ENCODE measurements around the gene LIAS.

The LIAS gene

GRCh38 chr4:39476187-39476895, 17.5 kb downstream of the LIAS start (continued):
- TF ChIP-seq ZNF18 (tag by site-specific recombination; IDR thresholded peaks at IDR 0.05) (no peak), ZFP41 (tag by site-specific recombination; IDR thresholded peaks at IDR 0.05; ENCODE audit: borderline replicate concordance) (no peak), ZNF211 (tag by site-specific recombination; IDR thresholded peaks at IDR 0.05; ENCODE audit: low read depth) (no peak)

- no peak overlapping the region for H3K4me3 ChIP-seq (ENCODE audit: low read depth, low read length)
- no peaks in the 10 kb centered on the region for H3K4me1 ChIP-seq (ENCODE audit: control insufficient read depth, insufficient read depth, low read length)
- CTCF ChIA-PET, result interaction anchor here (0.7 to 1.5 kb wide), 2 partner anchors 11 to 1304 kb away, joined by 3 read pairs; no protein-coding TSS in a partner anchor
- H3K9me3 ChIP-seq (ENCODE audit: control insufficient read depth, insufficient read depth, low read depth, low read length), result no peaks in the 10 kb centered on the region
- H3K36me3 ChIP-seq (ENCODE audit: control insufficient read depth in 2 of 2, insufficient read depth in 1 of 2, low read length in 2 of 2), result peaks cover 0 to 8% of the 10 kb centered on the region in 2 experiments; a peak in 2 of 3 replicates
- no peak for TF ChIP-seq ZNF747 (tag by site-specific recombination; IDR thresholded peaks at IDR 0.05)
- TF ChIP-seq ZNF513 (tag by site-specific recombination; IDR thresholded peaks at IDR 0.05), result no peak
- TF ChIP-seq SP7 (tag by site-specific recombination; IDR thresholded peaks at IDR 0.05), result no peak
- H3K27ac ChIP-seq (ENCODE audit: extremely low read depth, low read depth, low read length), result no peak overlapping the region
- POLR2A ChIA-PET, result no interaction called here
Observed at GRCh38 chr4:39480251-39480650, 21.4 kb downstream of the LIAS start.

GRCh38 chr4:39480902-39481695, 22.2 kb downstream of the LIAS start:
- CTCF ChIA-PET, result interaction anchor here (0.9 to 1.5 kb wide), 2 partner anchors 11 to 12 kb away, joined by 3 to 5 read pairs; no protein-coding TSS in a partner anchor
- H3K36me3 ChIP-seq (ENCODE audit: control insufficient read depth in 2 of 2, insufficient read depth in 1 of 2, low read length in 2 of 2), result peaks cover 0 to 7% of the 10 kb centered on the region in 2 experiments; a peak in 2 of 3 replicates
- POLR2A ChIA-PET, result no interaction called here
- no peaks in the 10 kb centered on the region for H3K4me1 ChIP-seq (ENCODE audit: control insufficient read depth, insufficient read depth, low read length)
- H3K4me3 ChIP-seq (ENCODE audit: low read depth, low read length), result no peak overlapping the region
- H3K27ac ChIP-seq (ENCODE audit: extremely low read depth, low read depth, low read length), result no peak overlapping the region
- H3K9me3 ChIP-seq (ENCODE audit: control insufficient read depth, insufficient read depth, low read depth, low read length), result no peaks in the 10 kb centered on the region
- TF ChIP-seq ZBTB7A (tag by site-specific recombination; IDR thresholded peaks at IDR 0.05; ENCODE audit: low read depth) (no peak), TSHZ1 (tag by site-specific recombination; IDR thresholded peaks at IDR 0.05; ENCODE audit: borderline replicate concordance) (no peak), ZBTB26 (tag by site-specific recombination; optimal IDR thresholded peaks at IDR 0.05) (no peak), ZNF16 (tag by site-specific recombination; IDR thresholded peaks at IDR 0.05; ENCODE audit: low read depth) (no peak), ZNF10 (tag by site-specific recombination; IDR thresholded peaks at IDR 0.05) (no peak), IKZF3 (tag by site-specific recombination; IDR thresholded peaks at IDR 0.05) (no peak), PRDM6 (tag by site-specific recombination; IDR thresholded peaks at IDR 0.05) (no peak), SP3 (tag by site-specific recombination; IDR thresholded peaks at IDR 0.05) (no peak), KLF10 (tag by site-specific recombination; IDR thresholded peaks at IDR 0.05) (no peak), ZNF223 (tag by site-specific recombination; IDR thresholded peaks at IDR 0.05) (no peak), ZNF202 (tag by site-specific recombination; IDR thresholded peaks at IDR 0.05; ENCODE audit: borderline replicate concordance) (no peak), HOXC10 (CRISPR knock-in tag; IDR thresholded peaks at IDR 0.05) (no peak), ZSCAN16 (tag by site-specific recombination; IDR thresholded peaks at IDR 0.05) (no peak), ZNF776 (tag by site-specific recombination; IDR thresholded peaks at IDR 0.05; ENCODE audit: borderline replicate concordance) (no peak), ZBTB21 (tag by site-specific recombination; IDR thresholded peaks at IDR 0.05) (no peak), ZNF747 (tag by site-specific recombination; IDR thresholded peaks at IDR 0.05) (no peak), BCL11A (tag by site-specific recombination; IDR thresholded peaks at IDR 0.05; ENCODE audit: low read depth) (no peak)
